ENCODE data around the gene ANAPC2. TPM values are rescaled to one million over a fixed set of nuclear protein-coding genes. Genes with fewer than 3 reads are reported as not detected.

ANAPC2 gene
- total and polyA plus RNA-seq, 4 donors: 31.9 to 60.9 (median 41.1) TPM

DNA sequence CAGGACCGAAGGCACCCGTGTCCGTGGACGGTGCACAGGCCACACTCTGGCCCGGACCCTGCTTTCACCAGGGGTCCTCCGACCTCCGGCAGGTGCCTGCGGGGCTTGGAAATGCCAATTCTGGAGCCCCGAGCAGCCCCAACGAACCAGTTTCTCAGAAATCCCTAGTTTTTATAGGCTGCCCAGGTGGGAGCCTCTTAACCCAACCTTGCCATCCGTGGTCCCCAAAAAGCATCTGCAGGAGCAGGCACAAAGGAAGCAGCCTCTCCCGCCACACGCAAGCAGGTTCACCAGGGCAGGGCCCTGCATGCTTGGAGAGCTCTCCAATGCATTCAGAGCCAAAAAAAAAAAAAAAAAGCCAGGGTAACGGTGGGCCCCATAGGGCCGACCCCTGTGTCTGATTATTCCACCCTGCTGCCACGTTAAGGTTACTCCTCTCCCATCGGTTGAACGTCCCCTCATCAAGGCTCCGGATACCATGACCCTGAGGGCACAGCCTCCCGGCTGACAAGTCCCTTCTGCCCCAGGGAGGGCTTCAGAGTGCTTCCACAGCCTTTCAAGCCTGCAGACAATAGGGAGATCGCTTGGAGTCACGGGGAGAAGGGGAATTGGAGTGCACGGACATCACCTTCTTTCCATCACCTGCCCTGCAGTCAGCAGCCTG is 13.0 kb upstream of the ANAPC2 start:
- DNase-seq: no peak
- no peak overlapping the region for H3K9ac ChIP-seq (ENCODE audit: insufficient read depth in 1 of 2, low read length in 2 of 2)
- 21 to 22% methylated on average over 23 of the region's 23 CpGs for WGBS, 2 donors
- peaks cover 10 to 39% (median 23%) of the 10 kb centered on the region in 5 donors for H3K4me1 ChIP-seq (ENCODE audit: control insufficient read depth in 5 of 5, insufficient read depth in 5 of 5, low read length in 5 of 5)
- TF ChIP-seq CTCF (IDR thresholded peaks at IDR 0.05; ENCODE audit: control extremely low read depth, extremely low read depth): no peak
- peak overlapping the region; percentile 77 to 97 for H3K27ac ChIP-seq (ENCODE audit: low read depth in 1 of 2, low read length in 1 of 2)
- H3K9me3 ChIP-seq (ENCODE audit: control insufficient read depth in 4 of 4, insufficient read depth in 3 of 4, low read length in 3 of 4): peaks cover 0 to 2% (median 0%) of the 10 kb centered on the region in 4 donors
- no peak for ATAC-seq (ENCODE audit: insufficient read depth, low FRiP score)
- H3K4me3 ChIP-seq: peak overlapping the region; percentile 78
- H3K27me3 ChIP-seq (ENCODE audit: control insufficient read depth in 3 of 3, insufficient read depth in 3 of 3, low read length in 2 of 3): no peaks in the 10 kb centered on the region
- peaks cover 0 to 8% (median 4%) of the 10 kb centered on the region in 4 donors for H3K36me3 ChIP-seq (ENCODE audit: control insufficient read depth in 4 of 4, insufficient read depth in 4 of 4, low read length in 4 of 4)

DNA sequence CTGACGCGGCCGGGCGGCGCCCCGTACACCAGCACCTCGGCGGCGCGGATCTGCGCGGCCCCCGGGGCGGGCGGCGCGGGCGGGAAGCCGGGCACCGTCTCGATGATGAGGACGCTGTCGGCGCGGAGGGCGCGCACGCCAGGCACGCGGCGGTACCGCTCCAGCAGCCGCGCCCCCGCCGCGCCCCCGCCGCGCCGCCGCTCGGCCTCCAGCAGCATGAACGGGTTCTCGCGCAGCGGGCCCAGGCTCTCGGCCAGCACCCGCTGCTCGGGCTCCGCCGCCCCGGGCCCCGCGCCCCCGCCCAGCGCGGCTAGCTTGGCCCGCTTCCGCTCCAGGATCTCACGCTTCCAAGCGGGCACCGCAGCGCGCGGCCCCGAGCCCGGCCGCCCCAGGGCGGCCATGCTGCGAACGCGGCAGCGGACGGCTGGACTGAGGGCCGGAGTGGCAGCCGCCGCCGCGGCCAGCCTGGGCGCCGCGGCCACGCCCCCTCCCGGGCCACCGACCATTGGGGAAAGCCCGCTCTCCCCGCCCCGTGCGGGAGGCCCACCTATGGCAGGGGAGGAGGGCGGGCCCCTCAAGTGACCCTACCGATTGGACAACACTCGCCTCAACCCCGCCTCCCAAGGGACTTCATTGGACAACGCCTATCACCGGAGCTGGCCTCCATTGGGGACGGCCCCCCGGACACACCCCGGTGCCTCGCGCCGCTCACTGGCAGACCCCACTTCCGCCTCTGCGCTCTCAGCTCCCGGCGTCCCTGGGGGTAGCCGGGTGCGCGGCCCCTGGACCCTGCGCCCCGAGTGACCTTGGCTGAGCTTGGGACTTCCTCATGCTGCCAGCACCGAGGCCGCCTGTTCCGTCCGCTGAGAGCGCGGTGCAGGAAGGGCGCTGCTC is 12.2 kb upstream of the ANAPC2 start, which contains the start of gene TPRN:
TPRN (minus strand) TSS at position 431 of the 894 bp plus-strand sequence; CDS start at position 401, 30 bp downstream.
- peak within 1 kb of the TSS; percentile 81 to 97 for H3K27ac ChIP-seq (ENCODE audit: low read depth in 1 of 2, low read length in 1 of 2)
- TF ChIP-seq CTCF (IDR thresholded peaks at IDR 0.05; ENCODE audit: control extremely low read depth, extremely low read depth): no peak
- H3K4me1 ChIP-seq (ENCODE audit: control insufficient read depth in 5 of 5, insufficient read depth in 5 of 5, low read length in 5 of 5): peaks cover 7 to 33% (median 21%) of the 10 kb centered on the region in 5 donors

DNA sequence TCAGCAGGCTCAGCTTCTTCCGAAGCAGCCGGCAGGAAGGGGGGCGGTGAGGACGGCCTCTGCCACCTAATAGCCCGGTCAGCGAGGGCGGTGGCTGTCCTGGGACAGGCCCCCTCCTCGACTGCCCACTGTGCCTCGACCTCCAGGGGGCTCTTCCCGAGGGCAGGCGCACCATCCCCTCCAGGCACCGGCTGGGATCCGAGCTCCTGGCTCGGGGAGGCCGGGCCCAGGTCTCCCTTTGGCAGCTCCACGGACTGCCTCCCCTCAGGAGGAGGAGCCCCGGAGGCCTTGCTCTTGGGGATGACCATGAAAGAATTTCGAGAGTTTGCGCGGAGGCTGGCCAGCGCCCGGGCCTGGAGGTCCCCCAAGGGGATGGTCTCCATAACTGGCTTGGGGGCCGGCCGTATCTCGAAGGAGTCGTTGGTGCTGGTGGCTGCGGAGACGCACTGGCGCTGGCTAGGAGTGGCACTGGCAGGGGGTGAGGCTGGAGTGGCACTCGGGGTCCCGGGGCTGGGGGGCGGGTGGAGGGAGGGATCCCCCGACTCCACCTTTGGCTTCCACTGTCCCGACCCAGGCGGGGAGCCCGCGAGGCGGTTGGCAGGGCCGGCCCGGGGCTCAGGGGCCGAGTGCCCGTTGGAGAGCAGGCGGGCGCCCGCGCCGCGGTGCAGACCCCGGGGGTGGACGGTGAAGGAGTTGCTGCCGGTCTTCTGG is 11.2 kb upstream of the ANAPC2 start:
- no peak for TF ChIP-seq CTCF (IDR thresholded peaks at IDR 0.05; ENCODE audit: control extremely low read depth, extremely low read depth)
- ATAC-seq (ENCODE audit: insufficient read depth, low FRiP score): no peak
- WGBS, 2 donors: 16 to 30% methylated on average over 44 to 51 of the region's 51 CpGs
- H3K27me3 ChIP-seq (ENCODE audit: control insufficient read depth in 3 of 3, insufficient read depth in 3 of 3, low read length in 2 of 3): no peaks in the 10 kb centered on the region
- H3K27ac ChIP-seq (ENCODE audit: low read depth in 1 of 2, low read length in 1 of 2): peak overlapping the region; percentile 21 to 89
- H3K9me3 ChIP-seq (ENCODE audit: control insufficient read depth in 4 of 4, insufficient read depth in 3 of 4, low read length in 3 of 4): no peaks in the 10 kb centered on the region
- DNase-seq: peak in 1 of 3 donors; percentile 18
- peak overlapping the region; percentile 25 for H3K4me3 ChIP-seq
- peaks cover 6 to 30% (median 19%) of the 10 kb centered on the region in 5 donors for H3K4me1 ChIP-seq (ENCODE audit: control insufficient read depth in 5 of 5, insufficient read depth in 5 of 5, low read length in 5 of 5)
- no peak overlapping the region for H3K9ac ChIP-seq (ENCODE audit: insufficient read depth in 1 of 2, low read length in 2 of 2)
- H3K36me3 ChIP-seq (ENCODE audit: control insufficient read depth in 4 of 4, insufficient read depth in 4 of 4, low read length in 4 of 4): peaks cover 0 to 8% (median 2%) of the 10 kb centered on the region in 4 donors

More for the DNA sequence above, 12.2 kb upstream of the ANAPC2 start, which contains the start of gene TPRN:
- ATAC-seq (ENCODE audit: insufficient read depth, low FRiP score) (peak; percentile 96), DNase-seq (peak; percentile 99 to 100 (median 99))
- 1% methylated on average over 66 to 118 of the region's 118 CpGs for WGBS, 2 donors
- H3K36me3 ChIP-seq (ENCODE audit: control insufficient read depth in 4 of 4, insufficient read depth in 4 of 4, low read length in 4 of 4): peaks cover 0 to 8% (median 4%) of the 10 kb centered on the region in 4 donors
- no peak within 1 kb of the TSS for H3K9ac ChIP-seq (ENCODE audit: insufficient read depth in 1 of 2, low read length in 2 of 2)
- H3K4me3 ChIP-seq: peak within 1 kb of the TSS; percentile 78
- no peaks in the 10 kb centered on the region for H3K27me3 ChIP-seq (ENCODE audit: control insufficient read depth in 3 of 3, insufficient read depth in 3 of 3, low read length in 2 of 3)
- peaks cover 0 to 2% (median 0%) of the 10 kb centered on the region in 4 donors for H3K9me3 ChIP-seq (ENCODE audit: control insufficient read depth in 4 of 4, insufficient read depth in 3 of 4, low read length in 3 of 4)
